IMR-90 (cell line): ENCODE data around the gene PARD3. TPM values are rescaled to one million over a fixed set of nuclear protein-coding genes. Genes with fewer than 3 reads are reported as not detected.

Experiments
- ATAC-seq: fragments of 200-7000 bp; cut with Tn5 transposase; 2 replicates; pipeline ENCODE4 v1.9.1; 2020; ENCODE audit warnings: low read depth, mild to moderate bottlenecking, moderate library complexity
- BruUV-seq: library from RNA; stranded (reverse); fragments of 400-500 nt; replicated peaks from 2 replicates; lab custom pipeline; 2021; lab: Mats Ljungman, UMichigan
- CTCF ChIA-PET: fragments of 300-600 bp; formaldehyde crosslinking; extraction: SDS; loops from one replicate; lab custom pipeline; 2021; ENCODE audit warnings: antibody characterized with exemption; lab: Yijun Ruan, JAX
- POLR2A ChIA-PET: fragments of 300-600 bp; sonication (Branson Sonifier 250); formaldehyde crosslinking; loops from one replicate; lab custom pipeline; 2022; ENCODE audit warnings: antibody characterized with exemption; ENCODE audit not compliant: unreplicated experiment; lab: Charles Lee
- DNase-seq: peaks from one replicate; pipeline ENCODE4 v3.0.0; 2013
- H2AFZ ChIP-seq: replicated peaks from 2 replicates; pipeline ENCODE3; 2013; ENCODE audit warnings: low read length, mild to moderate bottlenecking; ENCODE audit not compliant: poor library complexity
- H2AK5ac ChIP-seq: 2 replicates; pipeline ENCODE4 v1.6.1; 2013; ENCODE audit warnings: low read depth, low read length, inconsistent platforms
- H2AK9ac ChIP-seq: replicated peaks from 2 replicates; pipeline ENCODE3; 2013; ENCODE audit warnings: mild to moderate bottlenecking, low read depth, low read length, moderate library complexity; ENCODE audit not compliant: poor library complexity
- H2BK120ac ChIP-seq: 2 replicates; pipeline ENCODE4 v1.6.1; 2013; ENCODE audit warnings: low read depth, low read length, inconsistent platforms
- H2BK15ac ChIP-seq: 3 replicates; pipeline ENCODE4 v1.6.1; 2013; ENCODE audit warnings: low read depth, low read length, inconsistent platforms
- H2BK20ac ChIP-seq: 2 replicates; pipeline ENCODE4 v1.6.1; 2013; ENCODE audit warnings: low read depth, mild to moderate bottlenecking, inconsistent platforms, low read length, moderate library complexity
- H2BK5ac ChIP-seq: 2 replicates; pipeline ENCODE4 v1.6.1; 2013; ENCODE audit warnings: mild to moderate bottlenecking, low read depth, low read length, inconsistent platforms; ENCODE audit not compliant: poor library complexity, severe bottlenecking
- H3K14ac ChIP-seq: replicated peaks from 2 replicates; pipeline ENCODE4 v1.6.1; 2013; ENCODE audit warnings: low read depth, low read length, inconsistent platforms
- H3K18ac ChIP-seq: 2 replicates; pipeline ENCODE4 v1.6.1; 2013; ENCODE audit warnings: low read depth, low read length, control low read depth
- H3K23ac ChIP-seq: 2 replicates; pipeline ENCODE4 v1.6.1; 2013; ENCODE audit warnings: low read depth, low read length, inconsistent platforms
- H3K27ac ChIP-seq: 2 replicates; pipeline ENCODE4 v1.5.1; 2013; ENCODE audit warnings: mild to moderate bottlenecking, control low read depth, low read length; ENCODE audit not compliant: insufficient read depth
- H3K27me3 ChIP-seq: 2 replicates; pipeline ENCODE4 v1.6.1; 2013; ENCODE audit warnings: low read length; ENCODE audit not compliant: control insufficient read depth, insufficient read depth
- H3K36me3 ChIP-seq: 2 replicates; pipeline ENCODE4 v1.6.1; 2013; ENCODE audit warnings: low read length, mixed read lengths; ENCODE audit not compliant: control insufficient read depth, insufficient read depth
- H3K4ac ChIP-seq: 2 replicates; pipeline ENCODE4 v1.6.1; 2013; ENCODE audit warnings: low read depth, low read length, inconsistent platforms
- H3K4me1 ChIP-seq: 2 replicates; pipeline ENCODE4 v1.6.1; 2013; ENCODE audit warnings: low read length, mixed read lengths; ENCODE audit not compliant: control insufficient read depth, insufficient read depth
- H3K4me2 ChIP-seq: 2 replicates; pipeline ENCODE4 v1.6.1; 2013; ENCODE audit warnings: low read depth, mild to moderate bottlenecking, control low read depth, low read length, moderate library complexity
- H3K4me3 ChIP-seq: 2 replicates; pipeline ENCODE4 v1.5.1; 2013; ENCODE audit warnings: low read depth, mild to moderate bottlenecking, control low read depth, low read length, moderate library complexity; ENCODE audit not compliant: insufficient read depth
- H3K56ac ChIP-seq: 2 replicates; pipeline ENCODE4 v1.6.1; 2013; ENCODE audit warnings: low read length, inconsistent platforms; ENCODE audit not compliant: insufficient read depth; ENCODE audit errors: extremely low read depth
- H3K79me1 ChIP-seq, 2 experiments: 2 replicates each; pipeline ENCODE4 v1.6.1; 2013; ENCODE audit warnings: low read length in 2 of 2, inconsistent platforms in 1 of 2, low read depth in 1 of 2
- H3K9ac ChIP-seq: 2 replicates; pipeline ENCODE4 v1.6.1; 2013; ENCODE audit warnings: low read depth, low read length, control low read depth
- H3K9me1 ChIP-seq: 2 replicates; pipeline ENCODE4 v1.6.1; 2013; ENCODE audit warnings: low read length, inconsistent platforms; ENCODE audit not compliant: insufficient read depth
- H3K9me3 ChIP-seq: 2 replicates; pipeline ENCODE4 v1.6.1; 2013; ENCODE audit warnings: low read length; ENCODE audit not compliant: control insufficient read depth, insufficient read depth
- H4K20me1 ChIP-seq: 2 replicates; pipeline ENCODE4 v1.6.1; 2013; ENCODE audit warnings: low read length, inconsistent platforms; ENCODE audit not compliant: insufficient read depth
- H4K5ac ChIP-seq: 2 replicates; pipeline ENCODE4 v1.6.1; 2013; ENCODE audit warnings: mild to moderate bottlenecking, low read depth, low read length, control low read depth
- H4K8ac ChIP-seq, 2 experiments: 2 replicates each; pipeline ENCODE4 v1.6.1; 2013; ENCODE audit warnings: low read depth in 2 of 2, low read length in 2 of 2, control low read depth in 1 of 2, inconsistent platforms in 1 of 2
- H4K91ac ChIP-seq: 2 replicates; pipeline ENCODE4 v1.6.1; 2013; ENCODE audit warnings: low read depth, low read length, inconsistent platforms; ENCODE audit not compliant: insufficient read depth
- CEBPB ChIP-seq: IDR thresholded peaks from 2 replicates; pipeline ENCODE4 v1.6.1; 2012; ENCODE audit warnings: low read depth, low read length, improper control_type of control experiment
- MAFK ChIP-seq: IDR thresholded peaks from 2 replicates; pipeline ENCODE4 v1.6.1; 2012; ENCODE audit warnings: low read depth, low read length, improper control_type of control experiment
- MXI1 ChIP-seq: IDR thresholded peaks from 2 replicates; pipeline ENCODE4 v1.6.1; 2012; ENCODE audit warnings: low read depth, mild to moderate bottlenecking, low read length, moderate library complexity, borderline replicate concordance
- NFE2L2 ChIP-seq: fragments of 150-350 bp; IDR thresholded peaks from 2 replicates; pipeline ENCODE4 v1.6.1; 2016; ENCODE audit warnings: low read depth, mild to moderate bottlenecking, low read length
- WGBS, 2 experiments: methylation state at CpG; one replicate each; pipeline versions ENCODE4 v1.1.5 to v1.1.7; 2013; ENCODE audit warnings: missing lambda C conversion rate in 2 of 2; ENCODE audit not compliant: insufficient read length in 1 of 2; ENCODE audit errors: extremely low coverage in 2 of 2; 5-methylcytosine and 5-hydroxymethylcytosine counted together
- dilution Hi-C: fragments of 300-500 bp; cut with HindIII; formaldehyde crosslinking; loops from one replicate; pipeline ENCODE4 v1.14.3; 2018; ENCODE audit warnings: low sequenced_read_pairs; ENCODE audit not compliant: unreplicated experiment
- in situ Hi-C: fragments of 300-500 bp; cut with MboI; formaldehyde crosslinking; loops from 3 replicates; pipeline ENCODE4 v1.14.3; 2019; ENCODE audit warnings: low sequenced_read_pairs, inconsistent platforms, mixed read lengths
- intact Hi-C: fragments of 100-400 bp; cut with micrococcal nuclease; formaldehyde crosslinking; loops from 2 replicates; pipeline ENCODE4 v1.10.0; 2022
- polyA plus RNA-seq, 3 experiments: library from polyadenylated mRNA; depleted of rRNA; stranded (reverse); fragments of >200 nt; gene quantifications; 2 replicates each; pipeline ENCODE4 v1.2.3, GENCODE V29; 2012; ENCODE audit warnings: low replicate concordance in 1 of 3
- total RNA-seq: library from RNA; depleted of rRNA; stranded (reverse); fragments of >200 nt; gene quantifications from 2 replicates; pipeline ENCODE4 v1.2.3, GENCODE V29; 2012

The PARD3 gene
- total and polyA plus RNA-seq, 2 of the 4 experiments (the other 2 are of a cell fraction), result 14.6 to 37.5 TPM

DNA sequence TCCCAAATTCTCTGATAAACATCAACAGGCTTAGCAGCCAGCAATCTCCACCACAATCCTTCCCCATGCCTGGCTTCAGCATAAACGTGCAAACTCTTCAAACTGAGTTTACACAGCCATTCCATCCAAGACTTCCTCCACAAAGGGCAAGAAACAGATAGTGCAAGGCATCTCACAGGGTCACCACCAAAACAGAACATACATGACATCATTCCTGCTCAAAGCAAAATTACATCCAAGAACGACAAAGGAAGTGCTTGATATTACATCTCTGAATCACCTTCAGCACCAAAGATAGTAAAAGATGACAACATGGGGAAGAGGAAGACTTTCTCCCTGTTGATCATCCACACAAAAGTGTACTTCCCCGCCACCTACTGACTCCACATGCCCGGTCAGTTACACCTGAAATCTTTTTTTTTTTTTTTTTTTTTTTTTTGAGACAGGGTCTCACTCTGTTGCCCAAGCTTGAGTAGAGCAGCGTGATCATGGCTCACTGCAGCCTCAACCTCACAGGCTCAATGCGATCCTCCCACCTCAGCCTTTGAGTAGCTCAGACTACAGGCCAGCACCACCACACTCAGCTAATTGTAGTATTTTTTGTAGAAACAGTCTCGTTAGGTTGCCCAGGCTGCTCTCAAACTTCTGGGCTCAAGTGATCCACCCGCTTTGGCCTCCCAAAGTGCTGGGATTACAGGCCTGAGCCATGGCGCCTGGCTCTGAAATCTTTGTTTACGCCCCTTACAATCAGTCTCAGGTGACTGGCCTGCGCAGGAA is 127.5 kb downstream of the PARD3 start:
- Histone ChIP-seq H2BK5ac (no peak overlapping the region), H3K9ac (no peak overlapping the region), H3K27ac (no peak overlapping the region), H3K9me3 (no peaks in the 10 kb centered on the region), H4K20me1 (peaks cover 8% of the 10 kb centered on the region; the same call in 1 of the 2 replicates), H3K79me1 (peaks cover 14 to 50% of the 10 kb centered on the region in 2 experiments), H3K9me1 (peaks cover 13% of the 10 kb centered on the region), H3K56ac (no peak overlapping the region), H3K36me3 (no peaks in the 10 kb centered on the region), H2BK15ac (0 out of 3 replicates have a peak overlapping the region, but pooled peaks have one; percentile 0), H2AFZ (no peak overlapping the region), H4K5ac (no peak overlapping the region), H3K4ac (no peak overlapping the region), H3K14ac (peak overlapping the region; percentile 33), H2AK5ac (peak overlapping the region; percentile 25; the same call in 1 of the 2 replicates), H3K23ac (no peak overlapping the region), H3K27me3 (no peaks in the 10 kb centered on the region), H2BK120ac (no peak overlapping the region), H2AK9ac (no peak overlapping the region), H2BK20ac (no peak overlapping the region), H3K18ac (no peak overlapping the region), H4K91ac (no peak overlapping the region), H3K4me3 (no peak overlapping the region), H3K4me1 (peaks cover 7% of the 10 kb centered on the region; the same call in 1 of the 2 replicates), H4K8ac (no peak overlapping the region), H3K4me2 (no peak overlapping the region)
- DNase-seq (peak; percentile 69), ATAC-seq (peak; percentile 42)
- in situ Hi-C loops (no loop called here), dilution Hi-C loops (no loop called here), intact Hi-C loops (no loop called here)
- POLR2A ChIA-PET, result interaction anchor here (0.6 kb wide), 2 partner anchors 909 to 1429 kb away, joined by 4 to 11 read pairs; no protein-coding TSS in a partner anchor
- BruUV-seq, result no TSS peak
- TF ChIP-seq CEBPB (no peak), NFE2L2 (no peak), MAFK (no peak), MXI1 (no peak)
- CTCF ChIA-PET, result no interaction called here
- 86% methylated on average over 3 of the region's 11 CpGs; no CpG with 5 or more reads in 1 of the 2 experiments for WGBS, 2 experiments
